ENCODE results near the gene HMGXB3.

HMGXB3 gene

DNA sequence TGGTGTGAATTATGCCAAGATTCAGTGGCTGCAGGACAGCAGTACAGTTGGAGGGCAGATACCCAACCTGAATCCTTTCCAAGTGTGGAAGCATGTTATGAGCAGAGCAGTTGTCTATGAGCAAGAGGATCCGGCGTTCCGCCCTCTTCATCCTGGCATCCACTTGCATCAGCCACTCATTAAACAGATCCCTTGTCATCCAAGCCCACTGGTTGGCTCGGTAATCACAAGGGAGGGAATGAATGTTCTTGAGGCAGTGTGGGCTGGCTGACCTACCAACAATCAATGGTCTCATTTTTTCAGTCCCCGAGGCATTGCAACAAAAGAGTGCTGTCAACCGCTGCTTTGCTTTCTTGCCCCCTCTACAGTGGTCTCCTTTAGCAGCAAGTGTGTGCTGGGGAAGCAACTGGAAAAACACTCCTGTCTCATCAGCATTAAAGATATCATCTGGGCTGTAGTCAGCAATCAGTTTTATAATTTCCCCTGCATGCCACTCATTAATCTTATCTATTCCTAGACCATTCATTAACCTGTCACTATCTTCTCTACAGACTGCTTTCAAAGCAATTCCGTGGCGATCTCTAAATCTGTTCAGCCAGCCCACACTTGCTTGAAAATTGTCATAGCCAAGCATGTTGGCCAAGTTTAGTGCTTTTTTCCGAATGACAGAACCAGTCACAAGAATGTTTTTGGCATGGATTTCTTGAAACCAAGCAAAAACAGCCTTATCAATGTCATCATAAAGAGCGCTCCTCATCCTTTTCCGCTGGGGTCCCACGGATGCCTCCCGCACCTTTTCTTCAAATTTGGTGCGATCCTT is 4.9 kb upstream of the HMGXB3 start:
- ATAC-seq = no peak
- TF ChIP-seq TCF4 (CRISPR knock-in tag; IDR thresholded peaks at IDR 0.05; ENCODE audit: borderline replicate concordance) (no peak), CSDC2 (CRISPR knock-in tag; IDR thresholded peaks at IDR 0.05) (no peak), BACH2 (CRISPR knock-in tag; IDR thresholded peaks at IDR 0.05; ENCODE audit: borderline replicate concordance) (no peak), ZFP3 (CRISPR knock-in tag; IDR thresholded peaks at IDR 0.05) (no peak), ZNF70 (CRISPR knock-in tag; IDR thresholded peaks at IDR 0.05) (no peak), ESRRG (CRISPR knock-in tag; IDR thresholded peaks at IDR 0.05) (no peak), POU6F1 (CRISPR knock-in tag; IDR thresholded peaks at IDR 0.05; ENCODE audit: borderline replicate concordance, low read depth) (no peak), OSR1 (CRISPR knock-in tag; IDR thresholded peaks at IDR 0.05) (no peak), ZNF565 (CRISPR knock-in tag; conservative IDR thresholded peaks at IDR 0.05; ENCODE audit: low read depth) (no peak), RARB (CRISPR knock-in tag; IDR thresholded peaks at IDR 0.05) (no peak), ZC3H10 (CRISPR knock-in tag; IDR thresholded peaks at IDR 0.05) (no peak), ZNF8 (CRISPR knock-in tag; IDR thresholded peaks at IDR 0.05) (no peak), GLIS3 (CRISPR knock-in tag; IDR thresholded peaks at IDR 0.05) (no peak), TSHZ2 (CRISPR knock-in tag; IDR thresholded peaks at IDR 0.05) (no peak), PPARA (CRISPR knock-in tag; IDR thresholded peaks at IDR 0.05; ENCODE audit: borderline replicate concordance) (no peak), ISL1 (CRISPR knock-in tag; IDR thresholded peaks at IDR 0.05) (no peak)

DNA sequence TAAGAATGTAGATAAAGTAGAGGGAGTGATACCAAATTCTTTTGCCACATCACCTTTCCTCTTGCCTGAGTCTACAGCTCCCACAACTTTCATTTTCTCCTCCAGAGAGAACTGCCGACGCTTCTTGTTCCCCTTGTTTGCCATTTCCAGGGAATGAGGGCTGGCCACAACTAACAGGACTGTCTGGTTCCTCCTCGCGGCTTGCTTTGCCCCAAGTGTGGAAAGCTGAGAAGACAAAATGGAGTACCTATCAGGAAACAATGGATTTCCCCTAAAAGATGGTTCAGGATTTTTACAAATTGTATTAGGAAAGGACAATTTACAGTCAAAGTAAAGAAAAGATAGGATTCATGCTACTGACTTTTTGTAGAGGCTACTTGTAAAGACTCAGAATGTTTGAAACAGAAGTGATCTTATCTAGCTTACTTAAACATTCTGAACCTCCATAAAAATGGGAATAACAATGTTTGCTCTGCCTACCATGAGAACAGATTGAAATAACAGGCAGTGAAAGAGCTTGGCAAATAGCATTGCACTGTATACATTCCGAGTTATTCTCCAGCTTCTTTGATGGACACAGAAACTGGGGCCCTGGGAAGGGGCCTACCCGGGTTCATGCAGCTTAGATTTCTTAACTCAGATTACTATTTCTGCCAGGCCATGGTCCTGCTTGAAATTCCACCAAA is 4.2 kb upstream of the HMGXB3 start:
- ATAC-seq = no peak
- TF ChIP-seq ZNF70 (CRISPR knock-in tag; IDR thresholded peaks at IDR 0.05) (no peak), POU6F1 (CRISPR knock-in tag; IDR thresholded peaks at IDR 0.05; ENCODE audit: borderline replicate concordance, low read depth) (no peak), PATZ1 (CRISPR knock-in tag; IDR thresholded peaks at IDR 0.05; ENCODE audit: borderline replicate concordance) (no peak), ESRRG (CRISPR knock-in tag; IDR thresholded peaks at IDR 0.05) (no peak), ZNF8 (CRISPR knock-in tag; IDR thresholded peaks at IDR 0.05) (no peak), ZC3H10 (CRISPR knock-in tag; IDR thresholded peaks at IDR 0.05) (no peak), OSR1 (CRISPR knock-in tag; IDR thresholded peaks at IDR 0.05) (no peak), TSHZ2 (CRISPR knock-in tag; IDR thresholded peaks at IDR 0.05) (no peak), ISL1 (CRISPR knock-in tag; IDR thresholded peaks at IDR 0.05) (no peak), ZFP30 (CRISPR knock-in tag; IDR thresholded peaks at IDR 0.05) (no peak), SNAI2 (CRISPR knock-in tag; IDR thresholded peaks at IDR 0.05) (no peak)
- TF ChIP-seq, protein P1, sequence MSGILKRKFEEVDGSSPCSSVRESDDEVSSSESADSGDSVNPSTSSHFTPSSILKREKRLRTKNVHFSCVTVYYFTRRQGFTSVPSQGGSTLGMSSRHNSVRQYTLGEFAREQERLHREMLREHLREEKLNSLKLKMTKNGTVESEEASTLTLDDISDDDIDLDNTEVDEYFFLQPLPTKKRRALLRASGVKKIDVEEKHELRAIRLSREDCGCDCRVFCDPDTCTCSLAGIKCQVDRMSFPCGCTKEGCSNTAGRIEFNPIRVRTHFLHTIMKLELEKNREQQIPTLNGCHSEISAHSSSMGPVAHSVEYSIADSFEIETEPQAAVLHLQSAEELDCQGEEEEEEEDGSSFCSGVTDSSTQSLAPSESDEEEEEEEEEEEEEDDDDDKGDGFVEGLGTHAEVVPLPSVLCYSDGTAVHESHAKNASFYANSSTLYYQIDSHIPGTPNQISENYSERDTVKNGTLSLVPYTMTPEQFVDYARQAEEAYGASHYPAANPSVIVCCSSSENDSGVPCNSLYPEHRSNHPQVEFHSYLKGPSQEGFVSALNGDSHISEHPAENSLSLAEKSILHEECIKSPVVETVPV (CRISPR knock-in tag; IDR thresholded peaks at IDR 0.05) = no peak
